Upper lobe of left lung (tissue), 6 donors: ENCODE results near the gene ABHD17A. TPM values are rescaled to one million over a fixed set of nuclear protein-coding genes. Genes with fewer than 3 reads are reported as not detected.
A peak's percentile ranks its signal among the peaks of the same experiment; 100 is the strongest.

Experiments
- ATAC-seq, 2 donors: fragments of 200-7000 bp; cut with Tn5 transposase; one replicate each; pipeline ENCODE4 v1.9.1; 2022; ENCODE audit warnings: mild to moderate bottlenecking in 2 of 2, moderate library complexity in 2 of 2; ENCODE audit not compliant: low FRiP score in 2 of 2
- DNase-seq, 2 donors: peaks; one replicate each; pipeline ENCODE4 v3.0.0-alpha.2; 2019 to 2020
- H3K27ac ChIP-seq, 4 donors: fragments of 200-600 bp; sonication (generic); one replicate each; pipeline ENCODE4 v1.5.1; 2016 to 2019
- H3K27me3 ChIP-seq, 4 donors: fragments of 200-600 bp; sonication (generic); one replicate each; pipeline ENCODE4 v1.5.1; 2017 to 2019
- H3K36me3 ChIP-seq, 4 donors: fragments of 200-600 bp; sonication (generic); one replicate each; pipeline ENCODE4 v1.5.1; 2016 to 2019
- H3K4me1 ChIP-seq, 4 donors: fragments of 200-600 bp; sonication (generic); one replicate each; pipeline ENCODE4 v1.5.1; 2018 to 2019
- H3K4me3 ChIP-seq, 4 donors: fragments of 200-600 bp; sonication (generic); one replicate each; pipeline ENCODE4 v1.5.1; 2017 to 2019; ENCODE audit warnings: mild to moderate bottlenecking in 2 of 4, moderate library complexity in 1 of 4
- H3K9me3 ChIP-seq, 4 donors: fragments of 200-600 bp; sonication (generic); one replicate each; pipeline ENCODE4 v1.5.1; 2018 to 2019
- EP300 ChIP-seq, 4 donors: sonication (generic); formaldehyde crosslinking; IDR thresholded peaks; one replicate each; pipeline ENCODE4 v1.5.1; 2017; ENCODE audit warnings: antibody characterized with exemption in 4 of 4, control low read depth in 2 of 4
- POLR2A ChIP-seq, 4 donors: fragments of 450-650 bp; IDR thresholded peaks; one replicate each; pipeline ENCODE4 v1.5.1; 2016 to 2017; ENCODE audit warnings: antibody characterized with exemption in 4 of 4, mild to moderate bottlenecking in 2 of 4
- POLR2AphosphoS5 ChIP-seq, 2 donors: sonication (generic); formaldehyde crosslinking; IDR thresholded peaks; one replicate each; pipeline ENCODE4 v1.5.1; 2017; ENCODE audit warnings: antibody characterized with exemption in 2 of 2
- WGBS, 2 donors: methylation state at CpG; one replicate each; pipeline ENCODE4 v1.1.5; 2017 to 2018; 5-methylcytosine and 5-hydroxymethylcytosine counted together
- total RNA-seq, 6 donors: library from RNA; depleted of rRNA in 4 of 6; stranded (reverse); fragments of >200 nt in 4 of 6; gene quantifications; one replicate each; pipeline versions ENCODE4 v1.1.0 to v1.2.1, GENCODE V29; 2016 to 2021
- TF ChIP-seq, protein P1 (sequence below), 6 experiments: fragments of 450-650 bp in 4 of 6; fragments of 200-600 bp in 2 of 6; sonication (generic) in 2 of 6; IDR thresholded peaks; one replicate each; pipeline ENCODE4 v1.5.1; 2016 to 2019; ENCODE audit warnings: antibody characterized with exemption in 6 of 6
- donor health status: DM: no; HTN: no; CAD: no; lungs with moderate emphysema.
- donor health status: DM: no; HTN: yes; CAD: no; lungs with severe emphysema.

The ABHD17A gene
- total RNA-seq, 6 donors from 2014 or later: 63.4 to 143 (median 108) TPM

DNA sequence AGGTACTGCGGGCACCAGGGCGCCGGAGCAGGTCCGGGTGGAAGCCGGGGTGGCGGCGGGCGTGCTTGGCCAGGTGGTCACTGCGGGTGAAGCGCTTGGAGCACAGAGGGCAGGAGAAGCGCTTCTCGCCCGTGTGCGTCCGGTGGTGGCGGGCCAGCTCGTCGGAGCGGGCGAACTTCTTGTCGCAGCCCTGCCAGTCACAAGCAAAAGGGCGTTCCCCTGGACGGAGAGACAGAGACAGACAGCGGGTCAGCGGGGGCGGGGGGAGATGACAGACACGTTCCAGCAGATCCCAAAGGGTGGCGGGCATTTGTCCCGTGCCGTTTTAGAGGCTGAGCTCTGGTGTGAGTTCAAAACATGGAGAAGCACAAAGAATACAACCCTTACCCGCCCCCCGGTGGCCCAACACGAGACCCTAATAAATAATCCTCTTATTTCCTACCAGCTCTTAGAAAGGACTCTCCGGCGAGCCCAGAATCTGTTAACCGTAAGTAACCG is 30.7 kb downstream of the ABHD17A start:
- DNase-seq: peak; percentile 54 to 88
- WGBS, 2 donors: 53 to 69% methylated on average over 16 to 37 of the region's 37 CpGs
- Histone ChIP-seq H3K27ac (peak overlapping the region; percentile 93 to 95 (median 94)), H3K36me3 (peaks cover 0 to 4% (median 0%) of the 10 kb centered on the region in 4 donors), H3K4me1 (peaks cover 60 to 82% (median 79%) of the 10 kb centered on the region in 4 donors), H3K27me3 (no peaks in the 10 kb centered on the region), H3K9me3 (no peaks in the 10 kb centered on the region), H3K4me3 (peak overlapping the region in 3 of 4 donors; percentile 34 to 60 (median 47))
- ATAC-seq: no peak
- TF ChIP-seq POLR2AphosphoS5 (IDR thresholded peaks at IDR 0.05) (peak in 1 of 2 donors; percentile 11), EP300 (IDR thresholded peaks at IDR 0.05) (no peak)

DNA sequence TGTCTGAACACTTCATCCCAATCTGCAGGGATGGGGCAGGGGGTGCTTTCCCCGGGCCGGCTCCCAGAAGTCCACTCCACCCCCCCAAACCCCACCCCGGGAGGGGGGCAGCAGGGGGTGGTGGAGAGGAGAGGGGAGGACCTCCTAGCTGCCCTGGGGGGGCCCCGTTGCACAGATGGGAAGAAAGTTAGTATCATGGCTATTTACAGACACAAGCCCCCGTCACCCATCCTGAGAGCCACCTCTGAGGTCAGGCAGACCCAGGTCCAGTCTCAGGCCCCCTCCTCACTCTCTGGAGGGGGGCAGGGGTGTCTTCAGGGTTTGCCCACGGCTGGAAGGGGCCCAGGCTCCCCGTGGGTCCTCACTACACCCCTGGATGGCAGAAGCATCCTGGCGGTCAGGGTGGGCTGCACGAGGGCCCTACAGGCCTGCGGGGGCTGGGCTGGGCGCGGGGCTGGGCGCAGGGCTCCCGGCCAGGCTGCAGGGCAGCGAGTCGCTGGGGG is 31.2 kb downstream of the ABHD17A start:
- no peak for DNase-seq
- no peak for ATAC-seq
- H3K9me3 ChIP-seq: no peaks in the 10 kb centered on the region
- H3K27me3 ChIP-seq: no peaks in the 10 kb centered on the region
- H3K4me3 ChIP-seq: peak overlapping the region in 3 of 4 donors; percentile 34 to 60 (median 47)
- TF ChIP-seq, protein P1, sequence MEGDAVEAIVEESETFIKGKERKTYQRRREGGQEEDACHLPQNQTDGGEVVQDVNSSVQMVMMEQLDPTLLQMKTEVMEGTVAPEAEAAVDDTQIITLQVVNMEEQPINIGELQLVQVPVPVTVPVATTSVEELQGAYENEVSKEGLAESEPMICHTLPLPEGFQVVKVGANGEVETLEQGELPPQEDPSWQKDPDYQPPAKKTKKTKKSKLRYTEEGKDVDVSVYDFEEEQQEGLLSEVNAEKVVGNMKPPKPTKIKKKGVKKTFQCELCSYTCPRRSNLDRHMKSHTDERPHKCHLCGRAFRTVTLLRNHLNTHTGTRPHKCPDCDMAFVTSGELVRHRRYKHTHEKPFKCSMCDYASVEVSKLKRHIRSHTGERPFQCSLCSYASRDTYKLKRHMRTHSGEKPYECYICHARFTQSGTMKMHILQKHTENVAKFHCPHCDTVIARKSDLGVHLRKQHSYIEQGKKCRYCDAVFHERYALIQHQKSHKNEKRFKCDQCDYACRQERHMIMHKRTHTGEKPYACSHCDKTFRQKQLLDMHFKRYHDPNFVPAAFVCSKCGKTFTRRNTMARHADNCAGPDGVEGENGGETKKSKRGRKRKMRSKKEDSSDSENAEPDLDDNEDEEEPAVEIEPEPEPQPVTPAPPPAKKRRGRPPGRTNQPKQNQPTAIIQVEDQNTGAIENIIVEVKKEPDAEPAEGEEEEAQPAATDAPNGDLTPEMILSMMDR (IDR thresholded peaks at IDR 0.05): no peak
- H3K4me1 ChIP-seq: peaks cover 59 to 78% (median 74%) of the 10 kb centered on the region in 4 donors
- peak overlapping the region; percentile 93 to 95 (median 94) for H3K27ac ChIP-seq
- peaks cover 0 to 4% (median 0%) of the 10 kb centered on the region in 4 donors for H3K36me3 ChIP-seq
- WGBS, 2 donors: 53 to 74% methylated on average over 6 to 8 of the region's 16 CpGs

DNA sequence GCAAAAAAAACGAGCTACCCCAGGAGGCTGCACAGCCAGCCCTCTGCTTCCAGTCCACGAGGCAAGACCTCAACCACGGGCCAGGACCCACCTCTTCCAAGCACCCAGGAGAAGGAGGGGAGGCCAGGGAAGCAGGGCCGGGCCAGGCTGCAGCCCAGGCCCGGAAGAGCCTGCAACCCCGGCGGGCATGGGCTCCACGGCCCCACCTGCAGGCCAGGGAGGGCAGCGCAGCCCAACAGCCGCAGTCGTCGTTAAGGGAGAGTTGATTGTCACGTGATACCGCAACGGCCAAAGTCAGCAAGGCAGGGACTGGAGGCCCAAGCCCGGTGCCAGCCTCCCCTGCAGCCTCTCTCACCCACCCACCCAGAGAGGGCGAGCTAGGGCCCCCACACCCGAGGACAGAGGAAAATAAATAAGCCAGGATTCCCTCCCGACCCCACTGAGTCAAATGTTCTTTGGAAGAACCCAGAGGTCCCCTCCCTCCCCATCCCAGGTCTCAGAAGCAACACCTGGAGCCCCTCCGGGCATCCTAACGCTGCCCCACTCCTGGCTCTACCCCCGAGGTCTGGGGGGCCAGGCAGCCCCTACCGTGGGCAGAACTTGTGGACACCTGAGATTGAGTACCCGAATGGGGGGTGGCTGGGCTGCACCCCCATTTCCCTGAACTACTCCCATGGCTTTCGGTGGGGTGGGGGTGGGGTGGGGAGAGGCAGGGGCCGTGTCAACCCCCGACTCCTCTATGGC is 31.8 kb downstream of the ABHD17A start:
- WGBS, 2 donors: 28 to 41% methylated on average over 10 to 22 of the region's 27 CpGs
- no peaks in the 10 kb centered on the region for H3K27me3 ChIP-seq
- H3K4me3 ChIP-seq: peak overlapping the region in 1 of 4 donors; percentile 17
- ATAC-seq: peak; percentile 56 to 71
- H3K36me3 ChIP-seq: peaks cover 0 to 4% (median 0%) of the 10 kb centered on the region in 4 donors
- peaks cover 62 to 76% (median 69%) of the 10 kb centered on the region in 4 donors for H3K4me1 ChIP-seq
- peak overlapping the region; percentile 25 to 95 (median 93) for H3K27ac ChIP-seq
- TF ChIP-seq, protein P1 (IDR thresholded peaks at IDR 0.05): peak; percentile 95 to 97 (median 96)
- TF ChIP-seq POLR2AphosphoS5 (IDR thresholded peaks at IDR 0.05): no peak
- no peak for TF ChIP-seq POLR2A (IDR thresholded peaks at IDR 0.05)
- peak; percentile 92 to 96 for DNase-seq
- no peaks in the 10 kb centered on the region for H3K9me3 ChIP-seq

DNA sequence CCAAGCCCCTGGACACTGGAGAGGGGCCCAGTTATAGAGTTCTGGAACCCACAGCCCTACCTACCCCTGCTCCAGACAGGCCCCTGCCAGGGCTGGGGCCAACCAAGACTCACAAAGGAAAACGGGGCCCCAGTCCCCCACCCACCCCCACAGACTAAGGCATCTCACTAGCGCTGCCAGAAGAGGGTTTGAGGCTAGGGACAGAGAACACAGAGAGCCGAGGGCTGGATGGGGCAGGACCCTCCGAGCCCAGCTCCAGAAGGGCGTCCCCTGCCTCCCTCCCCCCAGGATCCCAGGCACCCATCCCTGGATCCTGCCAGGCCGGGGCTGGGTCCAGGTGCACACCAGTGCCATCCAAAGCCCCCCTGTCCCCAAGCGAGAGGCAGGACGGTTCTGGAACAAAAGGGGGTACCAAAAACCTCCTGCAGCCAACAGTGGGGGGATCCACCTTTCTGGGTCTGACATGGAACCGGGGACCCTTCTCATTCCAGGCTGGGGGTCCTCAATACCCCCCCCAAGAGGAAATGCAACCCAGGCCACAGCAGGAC is 32.6 kb downstream of the ABHD17A start:
- DNase-seq (no peak), ATAC-seq (no peak)
- H3K27ac ChIP-seq: peak overlapping the region in 1 of 4 donors; percentile 93
- H3K4me3 ChIP-seq: no peak overlapping the region
- no peaks in the 10 kb centered on the region for H3K27me3 ChIP-seq
- peaks cover 54 to 70% (median 61%) of the 10 kb centered on the region in 4 donors for H3K4me1 ChIP-seq
- no peaks in the 10 kb centered on the region for H3K9me3 ChIP-seq
- H3K36me3 ChIP-seq: peaks cover 0 to 4% (median 0%) of the 10 kb centered on the region in 4 donors
- 76 to 80% methylated on average over 7 to 9 of the region's 9 CpGs for WGBS, 2 donors
- TF ChIP-seq POLR2A (IDR thresholded peaks at IDR 0.05) (no peak), POLR2AphosphoS5 (IDR thresholded peaks at IDR 0.05) (no peak), EP300 (IDR thresholded peaks at IDR 0.05) (no peak)
- TF ChIP-seq, protein P1 (IDR thresholded peaks at IDR 0.05): no peak
